ENCODE results near the gene TCF20.

The TCF20 gene

GRCh38 chr22:42231929-42232328 lies 38.5 kb downstream of the TCF20 start:
- TF ChIP-seq CTCF (IDR thresholded peaks at IDR 0.05; ENCODE audit: insufficient read depth, low read depth, low read length, missing control alignments) = no peak
- DNase-seq (ENCODE audit: low read depth) = no peak
- no peak overlapping the region for H3K4me3 ChIP-seq (ENCODE audit: low read length)

- no peak for TF ChIP-seq CTCF (IDR thresholded peaks at IDR 0.05; ENCODE audit: insufficient read depth, low read depth, low read length, missing control alignments)
- DNase-seq (ENCODE audit: low read depth) = peak; percentile 23
These were observed 40.9 kb downstream of the TCF20 start for GRCh38 chr22:42229455-42230149.

GRCh38 chr22:42228483-42228882 lies 42.0 kb downstream of the TCF20 start:
- TF ChIP-seq CTCF (IDR thresholded peaks at IDR 0.05; ENCODE audit: insufficient read depth, low read depth, low read length, missing control alignments) = no peak
- H3K4me3 ChIP-seq (ENCODE audit: low read length) = no peak overlapping the region
- no peak for DNase-seq (ENCODE audit: low read depth)

More at GRCh38 chr22:42229455-42230149, 40.9 kb downstream of the TCF20 start:
- H3K4me3 ChIP-seq (ENCODE audit: low read length) = no peak overlapping the region

GRCh38 chr22:42227435-42227834 lies 43.0 kb downstream of the TCF20 start:
- DNase-seq (ENCODE audit: low read depth) = no peak
- no peak overlapping the region for H3K4me3 ChIP-seq (ENCODE audit: low read length)
- TF ChIP-seq CTCF (IDR thresholded peaks at IDR 0.05; ENCODE audit: insufficient read depth, low read depth, low read length, missing control alignments) = no peak

GRCh38 chr22:42225841-42226240 lies 44.6 kb downstream of the TCF20 start:
- TF ChIP-seq CTCF (IDR thresholded peaks at IDR 0.05; ENCODE audit: insufficient read depth, low read depth, low read length, missing control alignments) = no peak
- no peak overlapping the region for H3K4me3 ChIP-seq (ENCODE audit: low read length)
- no peak for DNase-seq (ENCODE audit: low read depth)

- H3K4me3 ChIP-seq (ENCODE audit: low read length) = no peak overlapping the region
- no peak for DNase-seq (ENCODE audit: low read depth)
- TF ChIP-seq CTCF (IDR thresholded peaks at IDR 0.05; ENCODE audit: insufficient read depth, low read depth, low read length, missing control alignments) = no peak
These were observed 48.3 kb downstream of the TCF20 start for GRCh38 chr22:42222140-42222539.
